DND-41 (cell line): ENCODE measurements around the gene IL1RAPL2.

Experiments
- CTCF ChIP-seq: IDR thresholded peaks from 2 replicates; pipeline ENCODE4 v1.5.1; 2012; ENCODE audit warnings: borderline replicate concordance, low read length, moderate library complexity, mild to moderate bottlenecking; ENCODE audit not compliant: poor library complexity, severe bottlenecking; ENCODE audit errors: extremely low read depth
- EZH2 ChIP-seq: IDR thresholded peaks from 3 replicates; pipeline ENCODE4 v1.6.1; 2012; ENCODE audit warnings: borderline replicate concordance, low read depth, mild to moderate bottlenecking, moderate library complexity, low read length, inconsistent platforms; ENCODE audit not compliant: severe bottlenecking

- TF ChIP-seq CTCF (no peak), EZH2 (no peak)
These were observed 118.1 kb downstream of the IL1RAPL2 start for GRCh38 chrX:104684077-104684476.
